Osteoblast (primary cell): ENCODE data around the gene ATG13. TPM values are rescaled to one million over a fixed set of nuclear protein-coding genes. Genes with fewer than 3 reads are reported as not detected.

ENCODE experiments used
- DNase-seq: peaks from one replicate; pipeline ENCODE4 v3.0.0; 2011; ENCODE audit warnings: low spot score, mixed read lengths; ENCODE audit not compliant: insufficient read length; ENCODE audit errors: missing footprints
- H2AFZ ChIP-seq: 2 replicates; pipeline ENCODE4 v1.6.0; 2011; ENCODE audit warnings: mild to moderate bottlenecking, low read length
- H3K27ac ChIP-seq: 2 replicates; pipeline ENCODE4 v1.5.1; 2011; ENCODE audit warnings: mild to moderate bottlenecking, low read depth, low read length, moderate library complexity
- H3K27me3 ChIP-seq: 2 replicates; pipeline ENCODE4 v1.6.0; 2012; ENCODE audit warnings: mild to moderate bottlenecking, control low read depth, inconsistent platforms, low read length, moderate library complexity; ENCODE audit not compliant: insufficient read depth
- H3K36me3 ChIP-seq: 2 replicates; pipeline ENCODE4 v1.5.1; 2011; ENCODE audit warnings: mild to moderate bottlenecking, low read length, control low read depth, moderate library complexity; ENCODE audit not compliant: insufficient read depth
- H3K4me1 ChIP-seq: 2 replicates; pipeline ENCODE4 v1.5.1; 2011; ENCODE audit warnings: mild to moderate bottlenecking, low read length, control low read depth, moderate library complexity; ENCODE audit not compliant: insufficient read depth
- H3K4me2 ChIP-seq: 2 replicates; pipeline ENCODE4 v1.6.0; 2011; ENCODE audit warnings: mild to moderate bottlenecking, low read length; ENCODE audit not compliant: insufficient read depth
- H3K4me3 ChIP-seq: fragments of 200-600 bp; sonication (generic); 3 replicates; pipeline ENCODE4 v1.5.1; 2012; ENCODE audit warnings: mild to moderate bottlenecking, low read length, inconsistent platforms; ENCODE audit not compliant: insufficient read depth
- H3K79me2 ChIP-seq: 2 replicates; pipeline ENCODE4 v1.6.0; 2012; ENCODE audit warnings: mild to moderate bottlenecking, low read length, control low read depth, inconsistent platforms; ENCODE audit not compliant: insufficient read depth
- H3K9me3 ChIP-seq: 2 replicates; pipeline ENCODE4 v1.5.1; 2011; ENCODE audit warnings: low read depth, low read length, control low read depth
- H4K20me1 ChIP-seq: 2 replicates; pipeline ENCODE4 v1.6.0; 2012; ENCODE audit warnings: mild to moderate bottlenecking, low read length, control low read depth; ENCODE audit not compliant: insufficient read depth
- total RNA-seq: library from RNA; depleted of rRNA; stranded (reverse); fragments of >200 nt; gene quantifications from 2 replicates; pipeline ENCODE4 v1.2.3, GENCODE V29; 2012
- TF ChIP-seq, protein P1 (sequence below): IDR thresholded peaks from 2 replicates; pipeline ENCODE4 v1.5.1; 2011; ENCODE audit warnings: mild to moderate bottlenecking, low read depth, low read length, moderate library complexity; ENCODE audit errors: extremely low read depth

ATG13 gene
- total RNA-seq: 70.9 and 71.9 TPM in 2 replicates

DNA sequence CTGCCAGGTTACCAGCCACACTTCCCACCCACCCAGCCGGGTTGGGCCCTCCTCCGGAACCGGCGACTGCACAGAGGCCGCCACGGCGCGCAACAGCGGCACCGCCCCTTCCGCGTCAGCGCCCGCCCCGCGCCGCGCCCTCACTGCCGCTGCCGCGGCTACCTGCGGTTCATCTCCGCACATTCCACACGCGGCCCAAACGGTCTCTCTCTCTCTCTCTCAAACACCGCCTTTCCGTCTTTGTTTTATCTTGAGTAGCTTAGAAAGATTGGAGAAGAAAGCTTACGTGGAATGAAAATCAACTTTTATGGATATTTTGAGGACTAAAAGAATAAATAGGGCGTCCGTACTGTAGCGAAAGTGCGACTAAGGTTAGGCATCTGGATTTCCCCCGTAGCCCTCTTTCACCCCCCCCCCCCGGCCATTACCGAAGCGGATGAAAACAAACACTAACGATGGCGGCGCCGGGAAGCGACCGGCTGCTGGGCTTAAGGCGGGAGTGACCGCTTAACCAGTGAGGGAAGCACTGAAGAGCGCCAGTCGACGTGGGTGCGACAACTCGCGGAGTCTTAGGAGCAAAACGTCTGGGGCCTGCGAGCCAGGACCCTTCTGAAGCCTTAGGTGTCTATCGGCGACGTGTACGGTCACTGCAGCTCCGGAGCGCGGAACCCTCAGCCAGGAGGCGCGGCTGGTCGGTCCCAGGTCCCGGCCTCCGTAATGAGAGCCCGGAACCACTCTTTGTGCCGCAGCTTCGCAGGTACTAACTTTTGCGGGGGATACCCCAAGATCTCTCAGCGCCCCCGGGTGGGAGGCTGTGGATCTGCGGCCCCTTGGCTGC is at the start of gene ATG13, which contains the start of gene HARBI1:
TSS of gene ATG13 (plus strand) at position 420 of the 838 bp plus-strand sequence. CDS start 26,739 bp downstream, outside the sequence.
TSS of gene HARBI1 (minus strand) at position 94 of the 838 bp plus-strand sequence. CDS start 990 bp downstream, outside the sequence.
- H3K36me3 ChIP-seq: no peaks in the 10 kb centered on the region
- DNase-seq: peak; percentile 97
- H3K79me2 ChIP-seq: peaks cover 51% of the 10 kb centered on the region
- peak within 1 kb of the TSS; percentile 97 for H3K4me3 ChIP-seq
- no peaks in the 10 kb centered on the region for H3K27me3 ChIP-seq
- H2AFZ ChIP-seq: peak within 1 kb of the TSS; percentile 99
- H3K27ac ChIP-seq: peak within 1 kb of the TSS; percentile 98
- no peaks in the 10 kb centered on the region for H3K9me3 ChIP-seq
- peaks cover 23% of the 10 kb centered on the region for H3K4me1 ChIP-seq
- H4K20me1 ChIP-seq: no peaks in the 10 kb centered on the region
- TF ChIP-seq, protein P1, sequence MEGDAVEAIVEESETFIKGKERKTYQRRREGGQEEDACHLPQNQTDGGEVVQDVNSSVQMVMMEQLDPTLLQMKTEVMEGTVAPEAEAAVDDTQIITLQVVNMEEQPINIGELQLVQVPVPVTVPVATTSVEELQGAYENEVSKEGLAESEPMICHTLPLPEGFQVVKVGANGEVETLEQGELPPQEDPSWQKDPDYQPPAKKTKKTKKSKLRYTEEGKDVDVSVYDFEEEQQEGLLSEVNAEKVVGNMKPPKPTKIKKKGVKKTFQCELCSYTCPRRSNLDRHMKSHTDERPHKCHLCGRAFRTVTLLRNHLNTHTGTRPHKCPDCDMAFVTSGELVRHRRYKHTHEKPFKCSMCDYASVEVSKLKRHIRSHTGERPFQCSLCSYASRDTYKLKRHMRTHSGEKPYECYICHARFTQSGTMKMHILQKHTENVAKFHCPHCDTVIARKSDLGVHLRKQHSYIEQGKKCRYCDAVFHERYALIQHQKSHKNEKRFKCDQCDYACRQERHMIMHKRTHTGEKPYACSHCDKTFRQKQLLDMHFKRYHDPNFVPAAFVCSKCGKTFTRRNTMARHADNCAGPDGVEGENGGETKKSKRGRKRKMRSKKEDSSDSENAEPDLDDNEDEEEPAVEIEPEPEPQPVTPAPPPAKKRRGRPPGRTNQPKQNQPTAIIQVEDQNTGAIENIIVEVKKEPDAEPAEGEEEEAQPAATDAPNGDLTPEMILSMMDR: peak; percentile 80
- peak within 1 kb of the TSS; percentile 88 for H3K4me2 ChIP-seq

DNA sequence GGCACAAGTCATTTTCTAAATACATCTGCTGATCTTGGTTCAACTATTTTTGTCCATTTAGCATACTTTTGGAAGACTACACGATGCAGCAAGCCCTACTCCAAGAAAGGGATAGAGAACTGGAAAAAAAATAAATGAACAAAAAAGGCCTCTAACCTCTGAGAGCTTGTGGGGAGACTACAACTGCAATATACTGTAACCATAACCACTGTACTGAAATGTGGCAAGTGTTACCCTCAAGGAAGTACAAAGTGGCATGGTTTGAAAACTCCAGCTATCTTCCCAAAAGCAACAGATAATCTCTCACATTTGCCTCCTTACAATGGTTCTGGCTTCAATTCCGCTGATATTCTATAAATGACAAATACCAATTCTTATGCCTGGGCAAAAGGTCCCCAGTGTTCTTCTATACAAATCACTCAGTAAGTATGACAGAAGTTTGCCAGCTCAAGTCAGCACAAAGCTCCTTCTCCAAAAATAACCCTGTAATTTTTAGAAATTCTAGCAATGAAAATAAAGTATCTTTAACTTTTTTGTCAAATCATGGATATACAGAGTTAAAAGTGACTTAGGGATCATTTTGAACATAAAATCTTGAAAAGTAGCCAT is 46.5 kb upstream of the ATG13 start:
- peaks cover 3% of the 10 kb centered on the region for H3K4me1 ChIP-seq
- no peak overlapping the region for H3K4me2 ChIP-seq
- DNase-seq: no peak
- no peak overlapping the region for H3K4me3 ChIP-seq
- no peaks in the 10 kb centered on the region for H3K27me3 ChIP-seq
- no peaks in the 10 kb centered on the region for H3K36me3 ChIP-seq
- H3K79me2 ChIP-seq: peaks cover 71% of the 10 kb centered on the region
- no peaks in the 10 kb centered on the region for H3K9me3 ChIP-seq
- H3K27ac ChIP-seq: no peak overlapping the region
- H2AFZ ChIP-seq: no peak overlapping the region
- peaks cover 32% of the 10 kb centered on the region for H4K20me1 ChIP-seq
- TF ChIP-seq, protein P1: no peak

DNA sequence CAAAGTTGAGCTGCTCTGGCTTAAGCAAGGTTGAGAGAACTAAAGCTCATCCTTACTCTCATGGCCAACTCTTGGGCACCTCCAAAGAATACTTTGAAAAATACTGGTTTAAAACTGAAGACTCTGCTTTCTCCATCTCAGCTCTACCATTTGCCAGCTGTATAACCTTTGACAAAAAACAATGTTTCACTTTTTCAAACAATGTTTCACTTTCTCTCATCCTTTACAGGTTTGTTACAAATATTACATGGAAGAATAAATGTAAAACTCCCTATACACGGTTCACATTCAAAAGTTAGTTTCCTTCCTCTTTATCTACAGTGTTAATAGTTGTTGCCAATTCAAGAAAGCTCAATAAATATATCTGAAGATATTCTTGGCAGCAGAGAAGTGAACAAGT is 42.7 kb upstream of the ATG13 start:
- Histone ChIP-seq H3K4me2 (no peak overlapping the region), H3K36me3 (no peaks in the 10 kb centered on the region), H3K9me3 (no peaks in the 10 kb centered on the region), H3K27me3 (no peaks in the 10 kb centered on the region), H3K27ac (no peak overlapping the region), H3K4me3 (no peak overlapping the region), H2AFZ (no peak overlapping the region), H3K79me2 (peaks cover 69% of the 10 kb centered on the region), H4K20me1 (peaks cover 34% of the 10 kb centered on the region), H3K4me1 (peaks cover 6% of the 10 kb centered on the region)
- no peak for DNase-seq
- TF ChIP-seq, protein P1: no peak

DNA sequence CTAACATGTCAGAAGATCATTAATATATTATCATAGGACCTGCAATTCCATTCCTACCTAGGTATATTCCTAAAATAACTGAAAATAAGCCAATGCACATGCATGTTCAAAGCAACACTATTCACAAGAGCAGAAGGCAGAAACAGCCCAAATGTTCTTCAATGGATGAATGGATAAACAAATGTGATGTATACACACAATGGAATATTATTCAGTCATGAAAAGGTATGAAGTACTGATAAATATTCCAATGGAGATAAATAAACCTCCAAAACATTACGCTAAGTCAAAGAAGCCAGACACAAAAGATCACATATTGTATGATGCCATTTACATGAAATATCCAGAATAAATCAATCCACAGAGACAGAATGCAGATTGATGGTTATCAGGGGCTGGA is 40.3 kb upstream of the ATG13 start:
- DNase-seq: no peak
- Histone ChIP-seq H3K4me1 (peaks cover 6% of the 10 kb centered on the region), H3K9me3 (no peaks in the 10 kb centered on the region), H3K4me3 (no peak overlapping the region), H3K27ac (no peak overlapping the region), H3K4me2 (no peak overlapping the region), H3K79me2 (peaks cover 72% of the 10 kb centered on the region), H2AFZ (no peak overlapping the region), H4K20me1 (peaks cover 46% of the 10 kb centered on the region), H3K27me3 (no peaks in the 10 kb centered on the region), H3K36me3 (no peaks in the 10 kb centered on the region)
- TF ChIP-seq, protein P1: no peak
